ENCODE results near the gene PBX3.

GRCh38 chr9:125906893-125907292 lies 159.7 kb downstream of the PBX3 start:
- TF ChIP-seq CTCF (IDR thresholded peaks at IDR 0.05; ENCODE audit: insufficient read depth, low read length, poor library complexity, severe bottlenecking): no peak
- TF ChIP-seq EZH2phosphoT487 (conservative IDR thresholded peaks at IDR 0.05; ENCODE audit: low read length): no peak
